Aorta (tissue), 5 donors: ENCODE measurements around the gene TDRD10. TPM values are rescaled to one million over a fixed set of nuclear protein-coding genes. Genes with fewer than 3 reads are reported as not detected.
"Not testable (repeated sequence)": the region's sequence is repeated elsewhere in the genome, so short reads cannot be mapped to it uniquely, and the experiment has no call there.

Experiments
- ATAC-seq: fragments of 200-7000 bp; cut with Tn5 transposase; one replicate; pipeline ENCODE4 v1.9.1; 2022; ENCODE audit warnings: moderate library complexity; ENCODE audit not compliant: low FRiP score
- DNase-seq, 2 donors: peaks; one replicate each; pipeline ENCODE4 v3.0.0-alpha.2; 2020
- H3K27ac ChIP-seq, 2 donors: one replicate each; pipeline ENCODE4 v1.5.1; 2013; ENCODE audit warnings: low read length in 2 of 2, mild to moderate bottlenecking in 2 of 2, moderate library complexity in 2 of 2, control low read depth in 1 of 2, inconsistent platforms in 1 of 2, low read depth in 1 of 2
- H3K27me3 ChIP-seq, 2 donors: one replicate each; pipeline ENCODE4 v1.6.1; 2013; ENCODE audit warnings: control low read depth in 1 of 2, low read length in 1 of 2, mild to moderate bottlenecking in 1 of 2, moderate library complexity in 1 of 2; ENCODE audit not compliant: insufficient read depth in 2 of 2, control insufficient read depth in 1 of 2
- H3K36me3 ChIP-seq, 2 donors: one replicate each; pipeline ENCODE4 v1.6.1; 2013; ENCODE audit warnings: control low read depth in 1 of 2, low read length in 1 of 2, mild to moderate bottlenecking in 1 of 2; ENCODE audit not compliant: insufficient read depth in 2 of 2, control insufficient read depth in 1 of 2
- H3K4me1 ChIP-seq, 2 donors: one replicate each; pipeline ENCODE4 v1.6.1; 2013; ENCODE audit warnings: low read length in 2 of 2, control low read depth in 1 of 2, mild to moderate bottlenecking in 1 of 2, moderate library complexity in 1 of 2; ENCODE audit not compliant: insufficient read depth in 2 of 2, control insufficient read depth in 1 of 2
- H3K4me3 ChIP-seq, 2 donors: one replicate each; pipeline ENCODE4 v1.5.1; 2013; ENCODE audit warnings: low read length in 2 of 2, control low read depth in 1 of 2, mild to moderate bottlenecking in 1 of 2
- H3K9me3 ChIP-seq: one replicate; pipeline ENCODE4 v1.6.1; 2013; ENCODE audit warnings: mild to moderate bottlenecking, low read length; ENCODE audit not compliant: control insufficient read depth
- WGBS, 2 donors: extraction: QIAGEN DNeasy Blood & Tissue Kit; methylation state at CpG; one replicate each; pipeline ENCODE4 v1.1.7; 2013; 5-methylcytosine and 5-hydroxymethylcytosine counted together
- intact Hi-C, 2 donors: fragments of 100-400 bp; cut with DNase I; formaldehyde crosslinking; loops; one replicate each; pipeline versions ENCODE4 v1.14.2 to v1.15.0; 2022
- polyA plus RNA-seq, 2 donors: library from polyadenylated mRNA; stranded (reverse); fragments of 200-250 nt; gene quantifications; one replicate each; pipeline ENCODE4 v1.2.3, GENCODE V29; 2013
- total RNA-seq, 2 donors: library from RNA; stranded (reverse); fragmentation: NEBNext Ultra II Directional; extraction: Animal tissue kit (Norgen Biotek cat#: 25700); gene quantifications; one replicate each; pipeline ENCODE4 v1.2.1, GENCODE V29; 2021
- donor health status: healthy with polysubstance abuse.
- donor health status: Bipolar disorder and iron deficiency.
- donor health status: DM: no; HTN: no; CAD: no.
- donor health status: DM: no; HTN: no; CAD: no.
- donor health status: DM: yes; HTN: yes; CAD: no.

The TDRD10 gene
- total and polyA plus RNA-seq, 4 donors = 1.1 to 16.5 (median 3.2) TPM

- 78 to 80% methylated on average over 5 of the region's 5 CpGs for WGBS, 2 donors
- DNase-seq, H3K9me3 ChIP-seq, H3K36me3 ChIP-seq, H3K4me3 ChIP-seq, ATAC-seq, intact Hi-C loops, H3K27ac ChIP-seq, H3K4me1 ChIP-seq, H3K27me3 ChIP-seq: not testable (repeated sequence)
Measured at GRCh38 chr1:154486756-154487155, 15.3 kb upstream of the TDRD10 start.

GRCh38 chr1:154488922-154489321 lies 13.1 kb upstream of the TDRD10 start:
- no peak for DNase-seq
- no peaks in the 10 kb centered on the region for H3K36me3 ChIP-seq
- no peak overlapping the region for H3K27ac ChIP-seq
- H3K27me3 ChIP-seq = no peaks in the 10 kb centered on the region
- intact Hi-C loops = no loop called here
- no peaks in the 10 kb centered on the region for H3K9me3 ChIP-seq
- no peaks in the 10 kb centered on the region for H3K4me1 ChIP-seq
- no peak for ATAC-seq
- 32 to 46% methylated on average over 20 of the region's 20 CpGs for WGBS, 2 donors
- H3K4me3 ChIP-seq = no peak overlapping the region

GRCh38 chr1:154489695-154490274 lies 12.2 kb upstream of the TDRD10 start:
- Histone ChIP-seq H3K9me3 (no peaks in the 10 kb centered on the region), H3K4me1 (no peaks in the 10 kb centered on the region), H3K27ac (no peak overlapping the region), H3K4me3 (no peak overlapping the region), H3K36me3 (no peaks in the 10 kb centered on the region), H3K27me3 (no peaks in the 10 kb centered on the region)
- WGBS, 2 donors = 69 to 72% methylated on average over 5 of the region's 5 CpGs
- no peak for ATAC-seq
- intact Hi-C loops = no loop called here
- no peak for DNase-seq

GRCh38 chr1:154490317-154490716 lies 11.7 kb upstream of the TDRD10 start:
- Histone ChIP-seq H3K27ac (no peak overlapping the region), H3K9me3 (no peaks in the 10 kb centered on the region), H3K36me3 (no peaks in the 10 kb centered on the region), H3K4me3 (no peak overlapping the region), H3K4me1 (no peaks in the 10 kb centered on the region), H3K27me3 (no peaks in the 10 kb centered on the region)
- intact Hi-C loops = no loop called here
- ATAC-seq (no peak), DNase-seq (no peak)
- WGBS, 2 donors = 78 to 83% methylated on average over 1 of the region's 1 CpG

- no peaks in the 10 kb centered on the region for H3K4me1 ChIP-seq
- DNase-seq = no peak
- H3K27me3 ChIP-seq = no peaks in the 10 kb centered on the region
- no peaks in the 10 kb centered on the region for H3K36me3 ChIP-seq
- no peak for ATAC-seq
- intact Hi-C loops = no loop called here
- H3K9me3 ChIP-seq = no peaks in the 10 kb centered on the region
- WGBS, 2 donors = 77 to 86% methylated on average over 4 of the region's 4 CpGs
- no peak overlapping the region for H3K4me3 ChIP-seq
- H3K27ac ChIP-seq = no peak overlapping the region
Measured at GRCh38 chr1:154492115-154492514, 9.9 kb upstream of the TDRD10 start.

- ATAC-seq (peak; percentile 71), DNase-seq (peak in 1 of 2 donors; percentile 57)
- Histone ChIP-seq H3K4me1 (no peaks in the 10 kb centered on the region), H3K27me3 (no peaks in the 10 kb centered on the region), H3K36me3 (no peaks in the 10 kb centered on the region), H3K27ac (no peak overlapping the region), H3K9me3 (no peaks in the 10 kb centered on the region), H3K4me3 (no peak overlapping the region)
- 38 to 39% methylated on average over 8 of the region's 8 CpGs for WGBS, 2 donors
- intact Hi-C loops = no loop called here
Measured at GRCh38 chr1:154493276-154493675, 8.7 kb upstream of the TDRD10 start.

- Histone ChIP-seq H3K4me1 (no peaks in the 10 kb centered on the region), H3K9me3 (no peaks in the 10 kb centered on the region), H3K4me3 (no peak overlapping the region), H3K27ac (no peak overlapping the region), H3K27me3 (peaks cover 0 to 3% of the 10 kb centered on the region in 2 donors), H3K36me3 (no peaks in the 10 kb centered on the region)
- intact Hi-C loops = no loop called here
- WGBS, 2 donors = 72 to 74% methylated on average over 8 of the region's 8 CpGs
- DNase-seq = no peak
- no peak for ATAC-seq
Measured at GRCh38 chr1:154495496-154496273, 6.3 kb upstream of the TDRD10 start.

GRCh38 chr1:154496383-154496782 lies 5.6 kb upstream of the TDRD10 start:
- ATAC-seq (no peak), DNase-seq (no peak)
- no peaks in the 10 kb centered on the region for H3K9me3 ChIP-seq
- no peak overlapping the region for H3K27ac ChIP-seq
- 49 to 55% methylated on average over 5 of the region's 5 CpGs for WGBS, 2 donors
- no peak overlapping the region for H3K4me3 ChIP-seq
- H3K27me3 ChIP-seq = peaks cover 0 to 6% of the 10 kb centered on the region in 2 donors
- H3K4me1 ChIP-seq = no peaks in the 10 kb centered on the region
- no peaks in the 10 kb centered on the region for H3K36me3 ChIP-seq
- intact Hi-C loops = no loop called here
